Fibroblast of skin of left biceps (primary cell): ENCODE measurements around the gene DCST2.

Source experiments
- DNase-seq, 2 experiments: peaks; one replicate each; pipeline ENCODE4 v3.0.0-alpha.2; 2013; ENCODE audit warnings: low read depth in 2 of 2

The DCST2 gene

DNA sequence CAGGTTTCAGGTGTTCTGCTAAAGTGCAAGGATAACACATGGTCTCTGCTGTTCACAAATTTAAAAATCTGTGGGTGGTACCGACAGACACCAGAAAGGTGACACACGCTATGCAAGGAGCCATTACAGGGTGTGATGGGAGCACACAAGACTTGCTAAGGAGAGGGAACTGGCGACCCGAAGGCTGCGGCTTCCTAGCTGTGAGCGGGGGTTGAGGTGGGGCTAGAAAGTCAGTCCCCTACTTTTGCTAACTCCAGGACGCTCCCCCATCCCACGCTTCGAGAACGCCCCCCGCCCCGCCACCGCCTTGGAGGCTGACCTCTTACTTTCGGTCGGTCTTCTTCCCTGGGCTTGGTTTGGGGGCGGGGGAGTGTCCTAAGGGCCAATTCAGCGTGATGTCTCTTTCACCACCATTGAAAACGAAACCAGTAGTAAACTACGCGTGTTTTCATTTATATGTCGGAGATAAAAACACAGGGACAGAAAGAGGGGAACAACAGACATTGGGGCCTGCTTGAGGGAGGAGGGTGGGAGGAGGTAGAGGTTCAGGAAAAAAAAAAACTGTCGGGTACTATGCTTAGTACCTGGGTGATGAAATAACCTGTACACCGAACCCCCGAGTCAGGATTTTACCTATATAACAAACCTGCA lies 58.0 kb downstream of the DCST2 start:
- no peak for DNase-seq

DNA sequence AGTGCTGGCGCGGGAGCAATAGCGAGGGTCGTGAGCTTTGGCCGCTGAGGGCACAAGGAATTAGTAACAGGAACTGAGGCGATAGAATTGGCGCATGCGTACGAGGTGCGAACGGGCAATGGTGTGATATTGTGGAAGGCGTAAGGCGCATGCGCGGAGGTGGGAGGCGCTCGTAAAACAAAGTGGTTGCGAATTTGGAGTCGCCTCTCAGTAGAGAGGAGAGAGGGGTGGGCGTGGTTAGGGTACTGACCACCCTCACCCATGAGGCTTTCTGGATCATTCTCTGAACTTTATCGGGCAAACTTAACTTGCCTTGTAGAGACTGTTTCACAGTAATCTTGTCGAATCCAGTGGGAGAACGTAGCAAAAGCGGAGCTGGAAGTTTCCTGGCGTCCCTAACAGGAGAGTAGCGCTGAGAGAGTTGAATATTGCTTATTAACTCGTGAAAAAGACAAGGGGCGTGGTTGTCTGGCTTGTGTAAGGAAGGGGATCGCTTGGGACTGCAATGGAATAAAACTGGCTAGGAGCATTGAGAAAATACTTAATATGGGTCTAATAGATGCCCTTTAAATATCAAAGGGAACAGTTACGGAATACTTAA lies 58.7 kb downstream of the DCST2 start:
- peak; percentile 88 to 89 for DNase-seq

DNA sequence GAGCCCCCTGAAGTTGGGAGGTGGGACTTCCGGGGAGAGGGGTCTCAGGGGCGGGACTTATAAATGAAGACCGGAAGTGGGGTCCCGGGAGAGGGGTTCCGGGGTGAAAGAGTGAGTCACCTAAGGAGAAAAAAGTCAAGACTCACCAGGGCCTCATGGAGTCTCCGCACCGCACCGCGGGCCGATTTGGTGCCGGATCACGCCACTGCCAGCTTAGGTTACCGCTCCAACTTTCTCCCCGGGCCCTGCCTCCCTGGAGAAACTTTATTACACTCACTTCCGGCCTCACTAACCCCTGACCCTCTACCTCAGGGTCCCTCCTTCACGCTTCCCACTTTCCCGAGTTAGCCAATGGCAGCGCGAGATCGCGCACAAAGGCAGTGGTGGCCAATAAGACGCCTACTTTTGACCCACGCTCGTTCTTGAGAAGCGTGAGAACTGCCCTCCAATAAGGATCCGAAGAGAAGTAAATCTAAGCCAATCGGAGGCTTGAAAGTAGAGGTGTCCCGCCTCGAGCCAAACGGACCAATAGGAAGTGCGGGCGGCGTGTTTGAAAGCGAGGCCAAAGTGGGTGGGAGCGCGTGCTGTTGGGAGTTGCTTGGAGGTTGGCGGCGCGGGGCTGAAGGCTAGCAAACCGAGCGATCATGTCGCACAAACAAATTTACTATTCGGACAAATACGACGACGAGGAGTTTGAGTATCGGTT lies 59.3 kb downstream of the DCST2 start, which contains the start of gene CKS1B:
TSS of gene CKS1B (plus strand) at position 580 of the 706 bp plus-strand sequence. CDS start at position 645, 65 bp downstream.
- DNase-seq: peak; percentile 100

DNA sequence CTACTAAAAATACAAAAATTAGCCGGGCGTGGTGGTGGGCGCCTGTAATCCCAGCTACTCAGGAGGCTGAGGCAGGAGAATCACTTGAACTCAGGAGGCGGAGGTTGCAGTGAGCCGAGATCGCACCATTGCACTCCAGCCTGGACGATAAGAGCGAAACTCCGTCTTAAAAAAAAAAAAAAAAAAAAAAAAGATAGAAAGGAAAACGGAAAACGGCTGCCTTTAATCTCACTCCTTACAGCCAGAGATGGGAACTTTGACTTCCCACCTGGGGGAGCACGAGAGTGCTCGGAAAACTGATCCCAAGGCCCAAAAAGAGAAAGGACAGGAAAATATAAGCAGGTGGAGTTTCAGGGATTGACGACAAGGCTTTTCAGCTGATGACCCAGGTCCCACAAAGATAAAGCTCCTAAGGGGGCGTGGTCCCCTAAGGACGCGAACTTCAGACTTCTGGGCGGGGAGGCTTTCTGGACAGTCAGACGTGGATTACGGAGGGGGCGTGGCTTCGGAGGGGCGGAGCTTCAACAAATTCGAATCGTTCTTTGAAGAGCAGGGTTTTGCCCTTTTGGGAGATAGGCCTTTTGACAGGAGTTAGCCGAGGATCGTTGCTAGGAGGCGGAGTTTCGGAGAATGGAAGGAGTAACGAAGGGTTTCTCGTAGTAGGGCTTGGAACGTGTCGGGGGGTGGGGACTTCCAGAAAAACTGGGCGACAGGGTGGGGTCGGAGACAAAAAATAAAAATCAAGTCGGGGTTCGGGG lies 60.1 kb downstream of the DCST2 start:
- DNase-seq: peak; percentile 87

DNA sequence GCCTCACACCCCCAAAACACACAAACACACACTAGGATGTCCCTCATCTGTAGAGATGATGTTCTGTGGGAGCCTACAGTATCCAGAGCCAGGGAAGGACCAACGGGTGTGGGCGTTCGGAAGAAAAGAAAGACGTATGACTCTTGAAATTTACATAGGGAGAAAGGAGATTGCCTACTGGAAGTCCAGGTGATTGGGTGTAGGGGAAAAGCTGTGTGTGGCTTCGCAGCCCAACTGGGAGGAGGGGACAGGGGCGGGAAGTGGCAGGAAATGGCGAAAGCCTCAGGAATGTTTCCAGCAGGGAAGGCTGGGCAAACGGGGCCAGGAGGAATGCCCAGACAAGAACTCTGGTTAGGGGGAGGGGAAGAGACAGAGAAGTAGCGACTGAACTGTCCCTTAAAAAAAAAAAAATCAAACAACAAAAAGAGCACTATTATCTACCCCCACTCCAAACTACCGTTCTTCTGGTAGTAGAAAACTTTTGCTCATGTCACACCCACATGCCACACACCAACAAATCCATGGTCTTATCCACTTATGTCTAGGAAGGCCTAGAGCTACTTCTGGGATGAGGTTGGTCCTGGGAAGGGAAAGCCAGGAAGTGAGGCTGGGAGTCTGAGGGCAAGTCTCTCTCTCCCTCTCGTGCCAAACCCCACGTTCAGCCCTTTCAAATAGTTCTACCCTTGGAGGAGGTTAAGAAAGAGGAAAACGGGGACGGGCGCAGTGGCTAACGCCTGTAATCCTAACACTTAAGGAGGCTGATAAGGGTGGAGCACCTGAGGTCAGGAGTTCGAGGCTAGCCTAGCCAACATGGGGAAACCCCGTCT lies 60.9 kb downstream of the DCST2 start:
- peak; percentile 87 for DNase-seq

DNA sequence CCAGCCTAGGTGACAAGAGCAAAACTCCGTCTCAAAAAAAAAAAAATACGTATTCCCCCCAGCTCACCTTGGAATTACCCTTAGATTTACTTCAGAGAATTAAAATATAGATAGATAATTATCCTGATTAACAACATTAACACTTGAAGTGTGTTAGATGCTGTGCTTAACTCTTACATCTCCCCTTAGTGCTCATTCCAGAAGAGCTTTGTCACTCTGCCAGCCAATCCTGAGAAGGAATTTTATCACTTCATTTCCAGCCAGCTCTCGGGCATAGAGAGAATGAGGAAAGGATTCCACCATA lies 61.4 kb downstream of the DCST2 start:
- no peak for DNase-seq

DNA sequence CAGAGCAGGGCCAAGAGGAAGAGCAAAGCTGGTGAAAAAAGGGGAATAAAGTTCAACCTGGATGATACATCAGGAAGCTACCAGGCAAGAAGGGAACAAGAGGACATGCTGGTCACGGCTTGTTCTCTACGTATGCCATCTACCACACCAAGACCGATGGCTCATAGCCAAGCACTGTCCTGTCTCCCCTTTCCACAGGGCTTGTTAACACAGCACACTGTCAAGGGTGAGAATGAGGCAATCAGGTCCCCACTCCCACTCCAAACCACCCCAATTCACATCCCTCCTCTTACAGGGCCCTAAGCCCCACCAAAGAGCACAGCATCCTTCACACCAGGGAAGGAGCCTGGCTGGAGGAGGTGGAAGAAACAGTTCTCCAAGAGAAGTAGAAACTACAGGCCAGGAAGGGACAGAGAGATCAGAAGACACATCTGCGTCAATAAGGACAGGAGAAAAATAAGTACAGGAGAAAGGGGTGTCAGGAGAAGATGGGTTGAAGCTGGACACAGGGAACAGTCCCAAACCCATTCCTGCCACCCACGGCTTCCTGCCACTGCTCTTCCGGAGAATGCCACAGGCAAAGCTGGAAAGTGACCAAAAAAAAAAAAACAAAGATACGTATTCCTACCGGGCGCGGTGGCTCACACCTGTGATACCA lies 62.1 kb downstream of the DCST2 start:
- DNase-seq: no peak

DNA sequence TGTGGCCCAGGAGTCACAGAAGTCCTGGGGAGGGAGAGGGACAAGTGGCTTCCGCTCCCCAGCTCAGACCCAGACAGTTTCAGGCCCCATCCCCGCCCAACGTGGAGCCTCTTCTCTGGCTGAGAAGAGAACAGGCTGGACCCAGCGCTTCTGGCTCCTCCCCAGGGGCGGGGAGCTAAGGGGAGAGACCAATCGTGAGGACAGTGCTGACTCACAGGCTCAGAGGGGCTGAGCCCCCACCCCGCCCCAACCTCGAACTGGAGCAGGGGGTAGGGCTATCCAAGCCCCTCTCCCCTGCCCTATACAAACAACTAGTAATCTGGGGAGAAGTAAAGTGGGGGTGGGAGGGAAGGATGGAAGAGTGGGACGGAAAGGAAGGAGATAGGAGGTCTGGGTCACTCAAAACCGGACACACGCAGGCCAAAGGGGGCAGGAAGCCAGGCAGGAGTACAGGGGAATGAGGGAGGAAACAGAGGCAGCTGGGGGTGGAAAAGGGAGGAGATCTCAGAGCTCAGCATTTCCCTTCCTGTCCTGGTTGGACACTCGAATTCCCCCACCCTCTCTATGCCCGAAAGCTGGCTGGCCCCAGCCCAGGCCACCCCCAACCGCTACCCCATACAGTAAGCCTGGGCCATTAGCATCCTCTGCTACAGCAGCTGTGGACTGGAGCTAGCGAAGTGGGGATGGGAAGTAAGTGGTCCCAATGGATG lies 62.8 kb downstream of the DCST2 start, which contains the start of gene SHC1:
TSS of gene SHC1 (minus strand) at position 117 of the 710 bp plus-strand sequence. CDS start 221 bp downstream, outside the sequence.
- DNase-seq: peak; percentile 80 to 84

DNA sequence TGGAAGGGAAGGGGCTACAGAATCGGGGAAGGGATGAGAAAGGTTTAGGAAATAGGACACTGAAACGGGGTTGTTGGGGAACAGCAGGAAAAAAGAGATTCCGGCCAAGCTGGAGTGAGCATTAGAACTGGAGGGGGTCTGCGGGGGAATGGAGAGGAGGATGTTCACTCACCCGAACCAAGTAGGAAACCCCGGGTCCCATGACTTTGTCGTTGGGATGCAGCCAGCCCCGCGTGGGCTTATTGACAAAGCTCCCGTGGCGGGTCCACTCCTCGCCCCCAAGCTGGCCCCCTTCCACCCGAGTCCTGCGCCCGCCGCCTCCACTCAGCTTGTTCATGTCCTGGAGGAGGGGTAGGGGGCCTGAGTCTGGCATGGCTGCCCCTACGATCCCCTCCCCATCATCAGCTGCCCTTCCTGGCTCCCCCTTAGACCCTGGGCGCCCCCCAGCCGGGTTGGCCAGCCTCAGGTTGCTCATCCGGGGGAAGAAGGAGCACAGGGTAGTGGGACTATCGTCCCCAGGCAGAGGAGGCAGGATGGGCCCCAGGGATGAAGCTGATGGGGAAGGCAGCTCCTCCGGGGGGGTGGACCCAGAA lies 63.6 kb downstream of the DCST2 start:
- DNase-seq: no peak

DNA sequence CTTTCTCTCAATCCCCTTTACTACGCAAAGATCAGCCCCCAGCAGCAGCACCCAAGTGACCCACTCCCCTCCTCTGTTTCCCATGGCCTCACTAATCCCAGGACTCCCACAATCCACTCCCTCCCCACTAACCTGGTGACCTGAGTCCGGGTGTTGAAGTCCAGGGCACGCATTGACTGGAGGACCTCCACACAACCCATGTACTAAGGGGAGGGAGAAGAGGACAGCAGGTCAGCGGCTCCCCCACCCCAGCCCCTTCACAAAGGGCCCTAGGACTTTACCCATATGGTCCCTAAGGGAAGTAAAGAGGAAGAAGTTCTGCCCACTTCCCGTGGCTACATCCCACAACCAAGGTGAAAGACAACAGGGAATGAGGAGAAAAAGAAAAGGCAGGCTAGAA lies 64.3 kb downstream of the DCST2 start:
- no peak for DNase-seq

DNA sequence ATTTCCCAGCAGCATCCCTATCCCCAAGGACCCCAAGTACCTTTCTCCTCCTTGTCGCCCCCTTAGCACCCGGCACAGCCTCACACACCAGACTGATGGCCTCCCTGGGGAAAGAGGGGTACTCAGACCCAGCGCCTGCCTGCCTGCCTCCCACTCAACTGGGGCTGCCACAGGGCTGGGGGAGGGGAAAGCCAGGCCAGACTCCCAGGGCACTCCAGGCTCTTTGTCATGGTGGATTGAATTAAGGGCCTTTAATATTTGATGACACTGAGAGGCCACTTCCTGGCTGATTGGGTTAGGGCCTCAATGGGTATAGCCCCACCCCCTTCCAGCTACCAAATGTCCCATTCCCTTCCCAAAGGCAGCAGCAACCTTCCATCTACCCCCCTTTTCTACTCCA lies 64.8 kb downstream of the DCST2 start:
- DNase-seq: no peak
